SK-N-SH treated with all-trans-retinoic acid at 6 μM for 48 hours (cell line): ENCODE results near the gene SHROOM1.

Experiments used
- ATAC-seq: fragments of 200-7000 bp; cut with Tn5 transposase; 3 replicates; pipeline ENCODE4 v1.9.1; 2020; ENCODE audit warnings: mild to moderate bottlenecking, moderate library complexity
- BACH2 ChIP-seq: fragments of 250-450 bp; sonication (Bioruptor Pico); IDR thresholded peaks from 2 replicates; pipeline ENCODE4 v1.9.0; 2021; ENCODE audit warnings: mild to moderate bottlenecking, borderline replicate concordance
- CSDC2 ChIP-seq: fragments of 250-450 bp; sonication (Bioruptor Pico); IDR thresholded peaks from 2 replicates; pipeline ENCODE4 v1.5.0; 2020; ENCODE audit warnings: mild to moderate bottlenecking, moderate library complexity
- CSRNP3 ChIP-seq: fragments of 250-450 bp; sonication (Bioruptor Pico); IDR thresholded peaks from 2 replicates; pipeline ENCODE4 v1.5.1; 2021; ENCODE audit warnings: mild to moderate bottlenecking, moderate library complexity
- ESRRG ChIP-seq: fragments of 250-450 bp; sonication (Bioruptor Pico); IDR thresholded peaks from 2 replicates; pipeline ENCODE4 v1.6.1; 2021; ENCODE audit warnings: mild to moderate bottlenecking
- GLIS3 ChIP-seq: fragments of 250-450 bp; sonication (Bioruptor Pico); IDR thresholded peaks from 2 replicates; pipeline ENCODE4 v1.5.0; 2020; ENCODE audit warnings: mild to moderate bottlenecking, moderate library complexity
- OSR1 ChIP-seq: fragments of 250-450 bp; sonication (Bioruptor Pico); IDR thresholded peaks from 2 replicates; pipeline ENCODE4 v1.8.0; 2022; ENCODE audit warnings: moderate library complexity, mild to moderate bottlenecking, inconsistent platforms
- POU6F1 ChIP-seq: fragments of 250-450 bp; sonication (Bioruptor Pico); IDR thresholded peaks from 2 replicates; pipeline ENCODE4 v1.8.0; 2021; ENCODE audit warnings: low read depth, mild to moderate bottlenecking, moderate library complexity, borderline replicate concordance
- PPARA ChIP-seq: fragments of 250-450 bp; sonication (Bioruptor Pico); IDR thresholded peaks from 2 replicates; pipeline ENCODE4 v1.5.0; 2020; ENCODE audit warnings: mild to moderate bottlenecking, borderline replicate concordance
- RARB ChIP-seq: fragments of 250-450 bp; sonication (Bioruptor Pico); IDR thresholded peaks from 2 replicates; pipeline ENCODE4 v1.8.0; 2021; ENCODE audit warnings: mild to moderate bottlenecking, moderate library complexity
- SNAI2 ChIP-seq: fragments of 250-450 bp; sonication (Bioruptor Pico); IDR thresholded peaks from 2 replicates; pipeline ENCODE4 v1.5.0; 2020; ENCODE audit warnings: mild to moderate bottlenecking, moderate library complexity
- TCF4 ChIP-seq: fragments of 250-450 bp; sonication (Bioruptor Pico); IDR thresholded peaks from 2 replicates; pipeline ENCODE4 v1.8.0; 2021; ENCODE audit warnings: mild to moderate bottlenecking, moderate library complexity, borderline replicate concordance
- TSHZ2 ChIP-seq: fragments of 250-450 bp; sonication (Bioruptor Pico); IDR thresholded peaks from 2 replicates; pipeline ENCODE4 v1.5.0; 2020; ENCODE audit warnings: mild to moderate bottlenecking, moderate library complexity
- ZFP3 ChIP-seq: fragments of 250-450 bp; sonication (Bioruptor Pico); IDR thresholded peaks from 2 replicates; pipeline ENCODE4 v1.5.0; 2020; ENCODE audit warnings: mild to moderate bottlenecking, moderate library complexity
- ZNF565 ChIP-seq: fragments of 450-650 bp; formaldehyde crosslinking; conservative IDR thresholded peaks from 2 replicates; pipeline ENCODE4 v1.5.0; 2020; ENCODE audit warnings: low read depth, mild to moderate bottlenecking, moderate library complexity
- ZNF8 ChIP-seq: fragments of 450-650 bp; formaldehyde crosslinking; IDR thresholded peaks from 2 replicates; pipeline ENCODE4 v1.5.0; 2020; ENCODE audit warnings: mild to moderate bottlenecking, moderate library complexity
- TF ChIP-seq, protein P1 (sequence below): fragments of 250-450 bp; sonication (Bioruptor Pico); IDR thresholded peaks from 2 replicates; pipeline ENCODE4 v1.5.1; 2020; ENCODE audit warnings: low read depth, mild to moderate bottlenecking, moderate library complexity

SHROOM1 gene

DNA sequence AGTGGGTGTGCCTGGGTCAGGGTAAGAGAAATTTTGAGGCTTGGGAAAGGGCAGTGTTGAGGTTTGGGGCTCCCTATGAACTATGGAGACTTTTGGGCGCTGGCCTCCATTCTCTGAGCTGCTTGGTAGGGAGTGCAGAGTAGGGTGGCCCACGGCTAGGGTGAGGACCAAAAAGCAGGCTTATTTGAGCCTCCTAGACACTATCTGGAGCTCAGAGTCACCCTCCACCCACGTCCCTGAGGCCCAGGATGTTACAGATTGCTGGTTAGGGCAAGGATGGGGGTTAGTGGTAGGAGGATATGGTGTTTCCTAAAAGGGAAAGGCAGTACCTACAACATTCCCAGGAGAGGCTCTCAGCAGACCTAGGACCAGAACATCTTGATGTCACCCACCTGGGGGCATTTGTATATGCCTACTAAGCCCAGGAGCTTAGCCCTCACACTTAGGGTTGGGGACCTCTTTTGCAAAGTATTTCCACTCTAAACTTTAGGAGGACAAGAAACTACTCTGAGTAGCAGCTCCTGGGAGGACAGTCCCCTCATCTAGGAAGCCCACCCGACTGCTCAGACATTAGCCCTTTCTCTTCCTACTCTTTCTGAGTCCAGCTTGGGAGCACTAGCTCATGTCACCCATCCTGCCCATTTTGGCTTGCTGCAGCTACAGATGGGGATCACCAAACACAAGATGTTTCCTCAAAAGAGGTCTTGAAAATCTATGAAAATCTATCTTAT, 2.3 kb downstream of the SHROOM1 start:
- TF ChIP-seq ZNF8 (no peak), SNAI2 (CRISPR knock-in tag) (no peak), GLIS3 (no peak), OSR1 (CRISPR knock-in tag) (no peak), CSDC2 (CRISPR knock-in tag) (no peak), POU6F1 (CRISPR knock-in tag) (no peak), ESRRG (CRISPR knock-in tag) (no peak)
- ATAC-seq, result no peak

DNA sequence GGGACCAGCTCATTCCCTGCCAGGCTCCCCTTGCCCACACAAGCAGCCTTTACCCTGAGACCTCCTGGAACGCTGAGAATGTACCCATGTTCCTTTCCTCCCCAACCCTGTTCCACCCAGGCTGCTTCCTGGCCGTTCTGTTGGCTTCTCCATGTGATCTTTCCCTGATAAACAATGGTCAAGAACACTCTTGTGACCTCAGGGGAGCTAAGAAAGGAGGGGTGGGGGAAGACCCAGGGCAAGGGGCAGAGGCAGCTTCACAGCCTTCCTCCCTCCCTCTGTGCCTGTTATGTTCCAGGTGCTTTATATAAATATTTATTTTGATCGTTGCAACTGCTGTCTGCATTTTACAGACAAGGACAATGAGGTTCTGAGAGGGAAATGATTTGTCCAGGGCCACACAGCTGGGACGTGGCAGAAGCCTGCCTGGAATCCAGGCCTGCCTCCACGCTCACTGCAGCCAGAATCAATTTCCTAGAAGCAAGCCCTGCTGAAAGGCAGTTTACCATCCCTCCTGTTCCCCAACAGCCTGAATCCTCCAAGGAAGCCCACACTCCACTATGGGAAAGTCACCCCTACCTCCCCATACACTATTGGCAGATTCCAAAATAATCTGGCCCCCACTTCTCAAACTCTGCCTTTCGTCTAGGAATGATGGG, 3.9 kb downstream of the SHROOM1 start:
- ATAC-seq, result no peak
- TF ChIP-seq, protein P1, sequence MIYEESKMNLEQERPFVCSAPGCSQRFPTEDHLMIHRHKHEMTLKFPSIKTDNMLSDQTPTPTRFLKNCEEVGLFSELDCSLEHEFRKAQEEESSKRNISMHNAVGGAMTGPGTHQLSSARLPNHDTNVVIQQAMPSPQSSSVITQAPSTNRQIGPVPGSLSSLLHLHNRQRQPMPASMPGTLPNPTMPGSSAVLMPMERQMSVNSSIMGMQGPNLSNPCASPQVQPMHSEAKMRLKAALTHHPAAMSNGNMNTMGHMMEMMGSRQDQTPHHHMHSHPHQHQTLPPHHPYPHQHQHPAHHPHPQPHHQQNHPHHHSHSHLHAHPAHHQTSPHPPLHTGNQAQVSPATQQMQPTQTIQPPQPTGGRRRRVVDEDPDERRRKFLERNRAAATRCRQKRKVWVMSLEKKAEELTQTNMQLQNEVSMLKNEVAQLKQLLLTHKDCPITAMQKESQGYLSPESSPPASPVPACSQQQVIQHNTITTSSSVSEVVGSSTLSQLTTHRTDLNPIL (CRISPR knock-in tag), result no peak
- TF ChIP-seq PPARA (CRISPR knock-in tag) (no peak), POU6F1 (CRISPR knock-in tag) (no peak), OSR1 (CRISPR knock-in tag) (no peak), CSRNP3 (CRISPR knock-in tag) (no peak), SNAI2 (CRISPR knock-in tag) (no peak), TSHZ2 (CRISPR knock-in tag) (no peak), ZFP3 (no peak), ZNF8 (no peak), GLIS3 (no peak)

DNA sequence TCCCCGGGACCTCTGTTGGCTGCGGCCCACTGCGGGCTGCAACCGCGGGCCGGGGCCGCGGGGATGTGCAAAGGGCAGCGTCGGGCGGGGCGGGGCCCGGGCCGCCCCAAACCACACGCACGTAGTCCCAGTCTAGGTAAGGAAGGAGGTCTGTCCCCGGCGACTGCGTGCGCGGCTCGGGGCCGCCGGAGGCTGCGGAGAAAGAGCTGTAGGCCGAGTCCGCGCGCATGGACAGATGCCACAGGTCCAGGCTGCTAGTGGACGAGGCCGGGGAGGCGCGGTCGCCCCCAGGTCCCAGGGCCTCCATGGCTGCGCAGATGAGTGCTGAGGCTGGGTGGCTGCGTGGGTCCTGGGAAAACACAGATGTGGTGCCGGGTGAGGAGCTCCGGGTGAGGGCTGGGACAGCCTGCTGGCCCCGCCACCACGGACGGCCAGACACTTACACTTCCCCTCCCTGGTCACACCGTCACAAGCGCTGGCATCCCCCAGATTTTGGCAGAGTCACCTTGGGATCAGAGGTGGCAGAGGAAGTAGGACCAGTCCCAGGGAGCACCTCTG, 4.5 kb downstream of the SHROOM1 start:
- ATAC-seq, result no peak

More for the DNA sequence above, 4.5 kb downstream of the SHROOM1 start:
- TF ChIP-seq ZFP3 (no peak), RARB (CRISPR knock-in tag) (no peak), GLIS3 (no peak), POU6F1 (CRISPR knock-in tag) (no peak), TCF4 (no peak), ZNF565 (CRISPR knock-in tag) (no peak), BACH2 (no peak), SNAI2 (CRISPR knock-in tag) (no peak)
